Left lobe of liver (tissue), 2 donors: Measurements from ENCODE around the gene CEP170. TPM values are rescaled to one million over a fixed set of nuclear protein-coding genes. Genes with fewer than 3 reads are reported as not detected.

Experiments
- ATAC-seq: fragments of 200-7000 bp; cut with Tn5 transposase; one replicate; pipeline ENCODE4 v1.9.1; 2020; ENCODE audit warnings: mild to moderate bottlenecking, moderate library complexity
- DNase-seq: peaks from one replicate; pipeline ENCODE4 v3.0.0-alpha.2; 2020; ENCODE audit warnings: low spot score
- total RNA-seq: library from RNA; stranded (reverse); gene quantifications from one replicate; pipeline ENCODE4 v1.2.1, GENCODE V29; 2021
- donor health status: DM: no; HTN: no; CAD: no; lungs with moderate emphysema.
- donor health status: DM: no; HTN: yes; CAD: no.

CEP170 gene
- total RNA-seq, 1 donor from 2014 or later, result 11.3 TPM

DNA sequence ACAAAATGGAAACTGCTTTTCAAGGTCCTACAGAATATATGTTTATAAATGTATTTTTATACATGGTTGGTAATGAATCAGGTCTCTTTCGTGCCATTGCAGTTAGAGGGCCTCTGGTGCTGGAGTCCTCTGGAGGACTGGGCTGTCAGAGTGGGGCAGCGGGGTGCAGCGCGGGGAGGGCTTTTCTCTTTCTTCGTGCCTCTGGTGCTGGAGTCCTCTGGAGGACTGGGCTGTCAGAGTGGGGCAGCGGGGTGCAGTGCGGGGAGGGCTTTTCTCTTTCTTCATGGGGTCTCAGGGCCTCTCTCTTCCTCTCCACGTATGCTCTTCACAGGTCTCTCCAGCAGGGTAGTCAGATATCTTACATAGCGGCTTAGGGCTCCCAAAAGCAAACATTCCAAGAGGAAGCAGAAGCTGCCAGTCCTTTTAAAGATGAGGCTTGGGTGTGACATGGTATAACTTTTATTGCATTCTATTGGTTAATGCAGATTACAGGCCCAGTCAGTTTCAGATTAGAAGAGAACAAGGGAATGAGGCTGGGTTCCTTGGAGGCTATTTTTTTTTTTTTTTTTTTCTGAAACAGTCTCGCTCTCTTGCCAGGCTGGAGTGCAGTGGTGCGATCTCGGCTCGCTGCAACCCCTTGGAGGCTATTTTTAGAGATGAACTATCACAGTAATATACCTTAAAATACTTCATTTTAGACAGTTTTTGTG lies 13.8 kb upstream of the CEP170 start:
- DNase-seq (no peak), ATAC-seq (no peak)

GRCh38 chr1:243267914-243268653 lies 13.0 kb upstream of the CEP170 start:
- DNase-seq (no peak), ATAC-seq (no peak)

DNA sequence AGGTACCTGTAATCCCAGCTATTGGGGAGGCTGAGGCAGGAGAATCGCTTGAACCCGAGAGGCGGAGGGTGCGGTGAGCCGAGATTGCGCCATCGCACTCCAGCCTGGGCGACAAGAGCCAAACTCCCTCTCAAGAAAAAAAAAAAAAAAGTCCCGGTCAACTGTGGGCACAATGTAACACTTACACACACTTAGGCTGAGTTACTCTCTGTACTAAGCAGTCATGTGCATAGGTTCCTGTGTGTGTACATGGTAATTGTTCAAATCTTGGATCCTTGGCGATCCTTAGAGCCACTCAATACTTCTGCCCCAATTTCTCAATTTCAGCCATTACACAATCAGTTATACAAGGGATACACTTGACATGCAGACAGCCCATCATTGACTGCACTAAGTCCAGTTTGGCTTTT lies 12.4 kb upstream of the CEP170 start:
- no peak for DNase-seq
- peak; percentile 56 for ATAC-seq

GRCh38 chr1:243266231-243266630 lies 11.2 kb upstream of the CEP170 start:
- no peak for ATAC-seq
- no peak for DNase-seq

DNA sequence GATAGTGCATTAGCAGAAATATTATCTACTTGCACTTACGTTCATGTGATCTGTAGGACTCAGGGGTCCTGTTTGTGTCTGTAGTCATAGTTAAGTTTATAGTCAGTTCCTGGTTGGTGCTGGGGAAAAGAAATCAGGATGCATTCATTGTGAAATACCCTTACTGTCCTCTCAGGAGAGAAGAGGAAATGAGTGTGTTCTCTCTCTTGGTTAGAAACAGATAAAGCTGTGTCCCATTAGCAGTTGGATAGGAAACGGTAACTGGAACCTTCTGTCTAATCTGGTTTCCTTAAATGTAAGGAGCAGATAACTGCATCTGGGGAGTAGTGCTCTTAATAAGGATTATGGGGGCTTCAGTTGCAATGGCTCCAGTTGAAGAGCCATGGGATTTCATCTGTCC lies 9.6 kb upstream of the CEP170 start:
- DNase-seq (no peak), ATAC-seq (peak; percentile 63)

GRCh38 chr1:243261390-243261789 lies 6.3 kb upstream of the CEP170 start:
- ATAC-seq, result no peak
- DNase-seq, result no peak

DNA sequence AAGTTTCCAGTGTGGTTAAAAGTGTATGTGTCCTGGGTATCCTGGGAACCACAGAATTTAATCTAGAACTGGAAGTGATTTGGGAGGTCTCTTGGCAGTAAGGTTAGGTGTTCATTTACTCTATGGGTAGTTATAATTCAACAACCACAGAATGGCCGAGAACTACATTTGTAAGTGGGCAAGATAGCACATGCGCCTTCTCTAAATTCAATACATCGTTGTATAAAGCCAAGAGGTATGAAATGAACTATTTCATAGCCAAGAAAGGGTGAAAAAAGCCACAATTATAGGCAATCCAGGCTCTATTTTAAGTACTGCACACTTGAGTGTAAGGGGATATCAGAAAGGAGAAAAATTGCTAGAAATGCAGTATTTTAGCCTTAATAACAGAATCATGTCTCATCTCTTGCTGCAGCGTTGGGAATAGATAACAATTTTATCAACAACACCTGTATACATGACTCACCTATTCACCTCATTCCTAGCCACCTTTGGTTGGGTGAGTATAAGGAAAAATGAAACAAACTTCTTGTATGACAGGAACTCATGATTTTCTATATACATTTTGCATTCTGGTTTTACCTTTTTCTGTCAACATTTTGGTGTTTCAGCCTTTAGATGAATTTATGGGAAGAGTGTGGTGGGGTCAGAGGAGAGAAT lies 5.3 kb upstream of the CEP170 start:
- no peak for DNase-seq
- no peak for ATAC-seq

GRCh38 chr1:243258731-243259130 lies 3.6 kb upstream of the CEP170 start:
- DNase-seq, result no peak
- no peak for ATAC-seq

DNA sequence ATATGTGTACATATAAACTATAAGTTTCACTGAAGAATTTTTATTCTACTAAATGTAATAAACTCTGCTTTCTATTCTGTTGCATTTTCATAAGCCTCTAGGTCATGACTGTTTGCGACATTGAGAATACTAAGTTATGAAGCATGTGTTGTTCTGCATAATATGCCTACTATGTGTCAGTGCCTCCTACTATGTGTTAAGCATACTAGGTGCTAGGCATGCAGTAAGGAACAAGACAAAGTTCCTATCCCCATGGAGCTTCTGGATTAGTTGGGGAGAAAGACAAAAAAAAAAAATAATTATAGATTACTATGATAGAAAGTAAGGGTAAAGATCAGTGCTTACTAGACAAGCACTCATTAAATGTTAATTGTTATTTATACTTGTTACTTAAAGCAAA lies 2.1 kb upstream of the CEP170 start:
- ATAC-seq (no peak), DNase-seq (no peak)

DNA sequence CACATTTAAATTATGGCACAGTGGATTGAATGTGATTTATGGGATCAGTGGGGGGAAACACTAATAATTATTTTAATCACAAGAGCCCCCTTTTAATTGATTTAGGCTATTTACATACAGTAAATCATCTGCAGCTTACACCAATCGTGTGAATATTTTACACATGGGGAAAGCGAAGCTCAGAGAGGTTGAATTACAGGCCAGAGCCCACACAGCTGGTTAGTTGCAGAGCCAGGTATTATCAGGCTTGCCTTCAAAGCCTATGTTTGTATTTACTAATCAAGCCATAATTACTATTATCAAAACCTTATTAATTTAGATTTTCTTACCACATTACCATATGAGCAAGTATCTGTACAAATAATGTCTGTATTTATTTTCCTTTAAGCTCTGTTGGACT lies 1.5 kb upstream of the CEP170 start:
- ATAC-seq, result no peak
- no peak for DNase-seq

- ATAC-seq (peak; percentile 87), DNase-seq (peak; percentile 98)
These were observed 871 bp upstream of the CEP170 start, which contains the start of gene SDCCAG8 for GRCh38 chr1:243255791-243256512. TSS of gene SDCCAG8 (plus strand) at chr1:243256041. CDS start at chr1:243256174, 133 bp downstream.

DNA sequence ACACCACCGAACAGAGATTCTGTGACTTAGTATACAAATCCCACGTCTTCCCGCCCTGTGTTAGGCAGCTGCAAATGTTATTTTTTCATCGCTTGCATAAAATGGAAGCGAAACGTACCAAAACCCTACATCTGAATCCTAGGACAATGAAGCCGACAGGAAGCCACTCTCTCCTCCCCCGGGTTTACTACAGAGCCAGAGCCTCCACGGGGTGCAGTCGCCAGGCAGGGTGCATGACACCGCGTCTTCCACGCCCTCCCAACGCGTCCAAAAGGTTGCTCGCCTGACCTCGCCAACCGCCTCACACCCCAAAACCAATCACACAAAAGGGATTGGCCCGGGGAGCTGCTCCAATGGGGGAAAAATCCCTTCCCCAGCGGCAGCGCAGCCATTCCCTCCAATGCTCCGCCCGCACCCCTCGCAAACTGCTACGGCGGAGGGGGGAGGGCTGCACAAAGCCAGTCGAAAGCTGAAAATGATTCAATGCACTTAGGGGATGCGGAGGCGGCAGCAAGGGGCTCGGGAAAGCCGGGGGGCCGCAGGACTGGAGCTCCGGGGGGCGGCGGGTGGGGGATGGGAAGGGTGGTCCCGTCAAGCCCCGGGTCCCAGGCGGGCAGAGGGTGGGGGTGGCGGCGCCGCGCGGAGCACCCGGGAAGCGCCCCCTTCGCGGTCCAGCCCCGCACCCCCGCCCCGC lies 701 bp downstream of the CEP170 start:
- ATAC-seq (peak; percentile 42), DNase-seq (peak; percentile 77)

DNA sequence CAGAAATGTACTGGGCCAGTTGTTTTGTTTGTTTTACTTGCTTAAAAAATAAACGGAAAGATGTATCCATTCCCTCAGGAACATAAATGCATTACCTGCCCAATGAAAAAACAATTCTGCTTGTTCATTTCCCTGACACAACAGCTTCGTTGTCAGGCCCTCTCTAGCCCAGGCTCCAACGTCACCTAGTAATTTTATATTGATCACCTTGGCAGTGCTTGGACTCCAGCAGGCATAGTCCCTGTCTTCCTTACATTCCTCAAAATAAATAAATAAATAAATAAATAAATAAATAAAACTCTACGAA lies 1.2 kb downstream of the CEP170 start:
- ATAC-seq (no peak), DNase-seq (no peak)

DNA sequence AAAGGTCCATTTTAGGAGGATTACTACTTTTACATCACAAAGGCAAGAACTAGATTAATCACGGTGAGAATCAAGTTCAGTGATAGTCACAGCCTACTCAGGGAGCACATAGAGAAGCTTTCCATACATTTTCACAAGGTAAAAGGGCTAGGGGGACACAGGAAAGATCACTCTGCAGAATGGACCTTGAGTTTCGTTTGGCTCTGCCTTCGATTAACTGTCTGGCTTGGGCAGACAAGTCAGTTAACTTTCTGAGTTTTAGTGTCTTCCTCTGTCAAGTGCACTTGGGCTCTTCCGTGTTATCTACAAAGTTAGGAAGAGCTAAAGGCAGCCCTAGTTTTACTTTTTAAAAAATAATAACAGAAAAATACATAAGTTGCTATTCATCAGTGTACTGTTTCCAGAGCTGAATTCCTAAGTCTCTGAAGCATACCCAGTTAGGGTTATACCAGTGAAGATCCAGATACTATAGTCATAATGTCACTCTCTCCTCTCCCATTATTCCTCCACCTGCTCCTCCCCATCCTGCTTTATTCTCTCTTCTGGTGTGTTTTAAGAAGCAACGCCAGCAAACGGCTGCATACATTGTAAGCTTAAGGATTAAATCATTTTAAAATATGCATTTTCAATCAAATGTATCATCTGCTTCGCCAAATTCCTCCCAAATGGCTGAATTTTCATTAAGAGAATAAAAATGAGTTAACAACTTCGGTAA lies 1.7 kb downstream of the CEP170 start:
- no peak for ATAC-seq
- DNase-seq, result no peak

DNA sequence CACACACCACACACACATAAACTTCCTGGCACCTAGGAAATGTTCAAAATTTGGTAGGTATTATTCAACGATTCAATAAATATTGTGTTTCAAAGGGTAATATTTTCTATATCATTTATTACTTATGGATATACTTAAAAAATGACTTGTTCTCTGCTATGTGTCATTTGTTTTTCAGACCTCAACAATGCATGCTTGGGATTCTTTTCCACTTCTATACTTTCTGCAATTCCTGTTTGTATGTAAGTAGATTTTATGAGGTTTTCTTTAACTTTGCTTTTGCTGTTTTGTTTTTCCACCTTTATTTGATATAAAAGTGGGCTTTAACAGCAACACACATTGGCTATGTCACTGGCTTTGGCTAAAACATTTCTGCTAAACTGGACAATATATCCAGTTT lies 3.5 kb downstream of the CEP170 start:
- ATAC-seq, result no peak
- DNase-seq, result no peak

GRCh38 chr1:243250102-243250501 lies 5.0 kb downstream of the CEP170 start:
- DNase-seq, result no peak
- ATAC-seq, result no peak

- DNase-seq (no peak), ATAC-seq (no peak)
These were observed 5.9 kb downstream of the CEP170 start for GRCh38 chr1:243249214-243249613.

GRCh38 chr1:243247901-243248300 lies 7.2 kb downstream of the CEP170 start:
- ATAC-seq (no peak), DNase-seq (no peak)

DNA sequence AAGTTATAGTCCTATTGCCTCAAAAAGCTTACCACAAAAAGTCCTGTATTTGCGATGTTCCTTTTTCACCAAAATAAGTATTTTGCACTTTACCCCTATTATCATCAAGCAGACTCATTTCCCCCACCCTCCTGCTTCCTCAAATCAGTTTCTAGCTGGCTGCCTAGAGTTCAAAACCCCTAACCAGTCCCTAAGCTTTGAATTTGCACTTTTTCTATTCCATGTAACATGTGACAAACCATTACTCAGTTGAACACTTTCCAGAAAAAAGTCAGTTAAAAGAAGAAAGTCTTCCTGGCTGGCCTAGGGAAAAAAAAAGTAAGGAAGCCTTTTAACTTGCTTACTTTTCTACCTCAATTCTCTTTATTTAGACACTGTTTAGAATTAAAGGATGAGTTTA lies 8.2 kb downstream of the CEP170 start:
- peak; percentile 41 for ATAC-seq
- DNase-seq, result no peak

DNA sequence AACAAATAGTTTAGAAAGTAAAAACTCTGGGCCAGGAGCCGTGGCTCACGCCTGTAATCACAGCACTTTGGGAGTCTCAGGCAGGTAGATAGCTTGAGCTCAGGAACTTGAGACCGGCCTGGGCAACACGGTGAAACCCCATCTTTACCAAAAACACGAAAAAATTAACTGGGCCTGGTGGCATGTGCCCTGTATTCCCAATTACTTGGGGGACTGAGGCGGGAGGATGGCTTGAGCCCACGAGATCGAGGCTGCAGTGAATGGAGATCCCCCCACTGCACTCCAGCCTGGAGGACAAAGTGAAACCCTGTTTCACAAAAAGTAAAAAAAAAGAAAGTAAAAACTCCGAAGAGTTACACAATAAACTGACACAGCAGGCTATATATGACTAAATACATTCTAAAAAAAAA lies 10.6 kb downstream of the CEP170 start:
- DNase-seq (no peak), ATAC-seq (no peak)
